ENCODE measurements around the gene JOSD1. TPM values are rescaled to one million over a fixed set of nuclear protein-coding genes. Genes with fewer than 3 reads are reported as not detected.

The JOSD1 gene
- total RNA-seq, 2 donors from 2014 or later, result 45.6 to 83.9 TPM

- peaks cover 4% of the 10 kb centered on the region for H3K36me3 ChIP-seq
- H3K9me3 ChIP-seq, result no peaks in the 10 kb centered on the region
- no peak for TF ChIP-seq CTCF (IDR thresholded peaks at IDR 0.05)
- H3K4me1 ChIP-seq (ENCODE audit: control insufficient read depth in 1 of 2, low read depth in 2 of 2), result peaks cover 33 to 62% of the 10 kb centered on the region in 2 donors
- H3K27me3 ChIP-seq (replicated peaks; ENCODE audit: insufficient read depth), result no peaks in the 10 kb centered on the region
- H3K27ac ChIP-seq, result peak overlapping the region; percentile 53 to 96
- no peak for ATAC-seq (ENCODE audit: insufficient number of reproducible peaks, low FRiP score, low read depth)
- peak overlapping the region; percentile 91 for H3K4me3 ChIP-seq
- DNase-seq (ENCODE audit: low spot score), result no peak
These were observed 3.9 kb downstream of the JOSD1 start for GRCh38 chr22:38696606-38697424.

GRCh38 chr22:38694940-38695339 lies 5.8 kb downstream of the JOSD1 start:
- H3K4me1 ChIP-seq (ENCODE audit: control insufficient read depth in 1 of 2, low read depth in 2 of 2), result peaks cover 33 to 56% of the 10 kb centered on the region in 2 donors
- ATAC-seq (ENCODE audit: insufficient number of reproducible peaks, low FRiP score, low read depth), result no peak
- DNase-seq (ENCODE audit: low spot score), result no peak
- H3K9me3 ChIP-seq, result no peaks in the 10 kb centered on the region
- peaks cover 8% of the 10 kb centered on the region for H3K36me3 ChIP-seq
- peak overlapping the region in 1 of 2 donors; percentile 96 for H3K27ac ChIP-seq
- no peak for TF ChIP-seq CTCF (IDR thresholded peaks at IDR 0.05)
- H3K27me3 ChIP-seq (replicated peaks; ENCODE audit: insufficient read depth), result no peaks in the 10 kb centered on the region
- H3K4me3 ChIP-seq, result no peak overlapping the region

GRCh38 chr22:38694049-38694448 lies 6.7 kb downstream of the JOSD1 start:
- H3K27ac ChIP-seq, result no peak overlapping the region
- DNase-seq (ENCODE audit: low spot score) (no peak), ATAC-seq (ENCODE audit: insufficient number of reproducible peaks, low FRiP score, low read depth) (no peak)
- H3K4me1 ChIP-seq (ENCODE audit: control insufficient read depth in 1 of 2, low read depth in 2 of 2), result peaks cover 30 to 47% of the 10 kb centered on the region in 2 donors
- no peak for TF ChIP-seq CTCF (IDR thresholded peaks at IDR 0.05)
- H3K27me3 ChIP-seq (replicated peaks; ENCODE audit: insufficient read depth), result no peaks in the 10 kb centered on the region
- no peaks in the 10 kb centered on the region for H3K9me3 ChIP-seq
- peaks cover 10% of the 10 kb centered on the region for H3K36me3 ChIP-seq
- H3K4me3 ChIP-seq, result no peak overlapping the region

- DNase-seq (ENCODE audit: low spot score) (no peak), ATAC-seq (ENCODE audit: insufficient number of reproducible peaks, low FRiP score, low read depth) (no peak)
- peaks cover 0 to 5% of the 10 kb centered on the region in 2 donors for H3K4me1 ChIP-seq (ENCODE audit: control insufficient read depth in 1 of 2, low read depth in 2 of 2)
- no peak overlapping the region for H3K4me3 ChIP-seq
- H3K27me3 ChIP-seq (replicated peaks; ENCODE audit: insufficient read depth), result no peaks in the 10 kb centered on the region
- H3K9me3 ChIP-seq, result no peaks in the 10 kb centered on the region
- peaks cover 50% of the 10 kb centered on the region for H3K36me3 ChIP-seq
- no peak for TF ChIP-seq CTCF (IDR thresholded peaks at IDR 0.05)
- no peak overlapping the region for H3K27ac ChIP-seq
These were observed 11.1 kb downstream of the JOSD1 start for GRCh38 chr22:38689651-38690050.

- Histone ChIP-seq H3K36me3 (peaks cover 51% of the 10 kb centered on the region), H3K27ac (no peak overlapping the region), H3K4me1 (ENCODE audit: control insufficient read depth in 1 of 2, low read depth in 2 of 2) (peaks cover 6 to 8% of the 10 kb centered on the region in 2 donors), H3K27me3 (replicated peaks; ENCODE audit: insufficient read depth) (no peaks in the 10 kb centered on the region), H3K4me3 (no peak overlapping the region), H3K9me3 (no peaks in the 10 kb centered on the region)
- DNase-seq (ENCODE audit: low spot score), result no peak
- TF ChIP-seq CTCF (IDR thresholded peaks at IDR 0.05), result no peak
- ATAC-seq (ENCODE audit: insufficient number of reproducible peaks, low FRiP score, low read depth), result no peak
These were observed 15.0 kb downstream of the JOSD1 start for GRCh38 chr22:38685761-38686160.
